Measurements from ENCODE around the gene CYLD. TPM values are rescaled to one million over a fixed set of nuclear protein-coding genes. Genes with fewer than 3 reads are reported as not detected.

The CYLD gene
- total RNA-seq, 1 experiment from 2014 or later = 12.5 TPM

- H2AK5ac ChIP-seq (ENCODE audit: insufficient read length, low read length) = no peak overlapping the region
- peaks cover 3% of the 10 kb centered on the region for H3K27me3 Mint-ChIP-seq (ENCODE audit: low read depth)
Measured at GRCh38 chr16:50708373-50709060, 33.4 kb upstream of the CYLD start.

More at GRCh38 chr16:50708373-50709060, 33.4 kb upstream of the CYLD start:
- no peaks in the 10 kb centered on the region for H3K4me1 ChIP-seq (ENCODE audit: insufficient read depth, low read length)
- no peak overlapping the region for H2BK20ac ChIP-seq (ENCODE audit: low read depth, low read length, poor library complexity, severe bottlenecking)
- H3K4ac ChIP-seq (ENCODE audit: low read depth, low read length) = no peak overlapping the region
- Mint-ChIP-seq H3K4me1 (peaks cover 2% of the 10 kb centered on the region in 2 experiments; a peak in 1 of 4 replicates), H3K36me3 (ENCODE audit: insufficient read depth in 1 of 3, low read depth in 3 of 3) (peaks cover 6 to 14% (median 13%) of the 10 kb centered on the region in 3 experiments), H3K27ac (no peak overlapping the region), H3K9me3 (peaks cover 18 to 19% of the 10 kb centered on the region in 2 experiments), H3K4me3 (no peak overlapping the region)
- H3K56ac ChIP-seq (ENCODE audit: insufficient read length, low read depth, low read length) = no peak overlapping the region
- no peaks in the 10 kb centered on the region for H3K27me3 ChIP-seq (ENCODE audit: insufficient read depth, low read length)
- no peaks in the 10 kb centered on the region for H3K23me2 ChIP-seq (ENCODE audit: insufficient read length, low read depth, low read length, poor library complexity, severe bottlenecking)
- no peak overlapping the region for H3T11ph ChIP-seq (ENCODE audit: low read length)
- H4K5ac ChIP-seq (ENCODE audit: insufficient read length, low read depth, low read length) = no peak overlapping the region
- H3K79me2 ChIP-seq (ENCODE audit: insufficient read depth, low read length) = no peaks in the 10 kb centered on the region
- no peak overlapping the region for H2BK120ac ChIP-seq (ENCODE audit: low read depth, low read length, poor library complexity, severe bottlenecking)
- no peak overlapping the region for H2BK15ac ChIP-seq (ENCODE audit: low read depth, low read length)
- TF ChIP-seq CTCF (conservative IDR thresholded peaks at IDR 0.05) = no peak
- no peak overlapping the region for H3K18ac ChIP-seq (ENCODE audit: insufficient read length, low read depth, low read length)
- no peak overlapping the region for H3K9ac ChIP-seq (ENCODE audit: extremely low read depth, insufficient read length, low read length)
- H4K20me1 ChIP-seq (ENCODE audit: control insufficient read depth, insufficient read depth, insufficient read length) = no peaks in the 10 kb centered on the region
- H2AFZ ChIP-seq (ENCODE audit: low read length) = no peak overlapping the region
- DNase-seq = no peak
- no peak overlapping the region for H3K27ac ChIP-seq (ENCODE audit: insufficient read length, low read depth, low read length)
- no peak overlapping the region for H4K8ac ChIP-seq (replicated peaks; ENCODE audit: insufficient read length, low read depth, low read length)
- no peak overlapping the region for H3K4me2 ChIP-seq (ENCODE audit: insufficient read depth, insufficient read length, low read length)
- H3K14ac ChIP-seq (ENCODE audit: insufficient read depth, low read length) = no peak overlapping the region
- no peak overlapping the region for H2BK5ac ChIP-seq (ENCODE audit: insufficient read length, low read length)
- WGBS (ENCODE audit: extremely low coverage, insufficient read length, low lambda C conversion rate) = no CpG with 5 or more reads among the region's 10 CpGs
- H2BK12ac ChIP-seq (ENCODE audit: insufficient read length, low read depth, low read length) = no peak overlapping the region
- no peak overlapping the region for H4K91ac ChIP-seq (ENCODE audit: insufficient read length, low read depth, low read length)
- peaks cover 5% of the 10 kb centered on the region for H3K9me3 ChIP-seq (ENCODE audit: control insufficient read depth, low read depth, low read length)
- H3K79me1 ChIP-seq (ENCODE audit: insufficient read depth, low read depth, low read length, poor library complexity, severe bottlenecking) = no peaks in the 10 kb centered on the region
- no peak overlapping the region for H3K23ac ChIP-seq (ENCODE audit: insufficient read length, low read depth, low read length)

Measured in H9 (cell line).